SIG-M5 treated with dmso at 0.1 percent for 504 hours (cell line): ENCODE results near the gene EME2.

Experiments used
- DNase-seq: peaks from one replicate; lab custom pipeline; 2025; ENCODE audit not compliant: unreplicated experiment; lab: John Stamatoyannopoulos, UW

Gene EME2

DNA sequence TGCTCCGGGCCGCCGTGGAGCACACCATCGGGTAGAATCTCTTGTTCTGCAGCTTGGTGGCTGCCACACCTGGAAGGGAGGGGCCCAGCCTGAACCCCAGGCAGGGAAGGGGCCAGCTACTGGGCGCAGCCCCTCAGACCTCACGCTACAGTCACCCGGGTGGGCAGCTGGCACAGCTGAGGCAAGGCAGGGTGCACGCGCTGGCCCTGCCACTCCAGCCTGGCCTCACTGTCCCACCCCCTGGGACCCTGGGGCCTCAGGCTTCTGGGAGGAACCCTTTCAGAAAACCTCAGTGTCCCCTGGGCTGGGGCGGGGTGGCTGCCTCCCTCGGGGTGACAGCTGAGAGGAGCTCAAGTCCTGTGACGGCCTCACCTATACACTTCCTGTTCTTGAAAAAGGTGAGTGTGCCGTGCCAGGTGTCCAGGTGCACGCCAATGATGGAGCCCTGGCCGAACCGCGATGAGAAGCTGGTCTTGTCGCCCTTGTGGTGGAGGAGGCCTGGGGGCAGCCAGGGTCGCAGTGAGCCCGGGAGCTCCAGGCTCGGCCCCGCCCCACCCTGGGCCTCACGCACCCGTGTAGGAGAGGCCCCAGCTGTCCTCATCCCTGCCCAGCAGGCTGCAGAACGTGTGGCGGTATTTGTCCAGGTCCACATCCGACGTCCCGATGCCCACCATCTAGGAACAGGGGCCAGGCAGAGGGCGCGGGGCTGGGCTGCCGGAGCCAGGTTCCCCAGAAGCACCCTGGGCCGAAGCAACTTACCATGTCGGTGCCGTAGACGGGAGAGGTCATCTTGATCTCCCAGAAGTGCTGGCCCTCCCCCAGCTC is 5.0 kb downstream of the EME2 start:
- no peak for DNase-seq

DNA sequence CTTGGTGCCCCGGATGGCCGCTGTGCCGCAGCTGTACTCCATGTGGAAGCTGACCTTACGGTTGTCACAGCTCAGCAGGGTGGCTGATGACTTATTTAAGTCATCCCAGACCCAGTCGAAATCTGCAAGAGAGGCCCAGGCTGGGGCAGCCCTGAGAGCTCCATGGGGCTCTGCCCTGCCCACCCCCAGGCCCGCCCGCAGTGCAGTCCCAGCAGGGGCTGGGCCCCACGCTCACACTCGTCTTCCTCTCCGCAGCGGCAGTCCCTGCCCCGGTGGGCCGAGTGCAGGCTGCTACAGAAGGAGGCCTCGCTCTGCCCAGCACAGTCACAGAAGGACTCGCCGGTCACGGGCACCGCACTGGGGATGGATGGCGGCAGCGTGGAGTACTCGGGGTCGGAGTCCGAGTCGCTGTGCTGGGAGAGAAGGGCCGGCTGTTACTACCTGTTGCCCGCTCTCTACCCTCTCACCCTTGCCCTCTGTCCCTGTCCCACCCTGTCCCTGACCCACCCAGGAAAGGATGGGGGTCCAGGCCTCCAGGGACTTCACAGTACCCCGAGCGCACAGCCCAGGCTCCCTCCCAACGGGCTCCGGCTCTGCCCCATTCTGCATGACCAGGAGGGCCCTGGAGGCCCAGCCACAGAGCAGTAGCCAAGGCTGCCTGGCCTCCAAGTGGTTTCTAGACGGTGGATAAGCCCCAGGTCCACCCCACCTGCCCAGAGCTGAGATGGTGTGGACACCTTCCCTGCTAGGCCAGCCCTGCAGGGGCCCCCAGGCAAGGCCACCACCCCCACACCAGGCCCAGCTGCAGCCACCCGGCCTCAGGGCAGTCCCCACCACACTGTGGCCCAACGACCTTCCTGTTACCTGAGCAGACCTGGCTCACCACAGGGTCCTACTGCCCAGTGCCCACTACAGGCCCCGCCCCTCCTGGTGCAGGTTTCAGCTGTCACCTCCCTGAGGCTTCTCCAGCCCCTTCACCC is 5.9 kb downstream of the EME2 start:
- DNase-seq, result no peak

DNA sequence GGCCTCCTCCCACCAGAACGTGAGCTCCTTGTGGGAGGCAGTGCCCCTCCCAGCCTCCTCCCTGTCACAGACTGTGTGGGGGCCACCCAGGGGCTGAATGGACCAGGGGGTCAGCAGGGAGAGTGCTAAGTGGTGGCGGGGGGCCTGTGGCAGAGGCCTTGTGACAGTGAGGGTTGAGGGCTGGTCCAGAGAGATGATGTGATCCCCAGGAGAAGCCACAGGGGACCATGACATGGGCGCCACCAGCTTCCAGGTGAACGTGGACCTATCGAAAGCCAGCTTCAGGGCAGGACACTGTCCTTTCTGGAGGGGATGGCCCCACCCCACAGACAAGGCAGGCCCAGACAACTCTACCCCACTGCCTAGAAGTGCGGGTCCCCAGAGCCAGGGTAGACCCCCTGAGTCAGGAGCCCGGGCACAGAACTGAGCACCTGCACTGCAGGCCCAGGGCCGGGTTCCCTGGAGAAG is 6.7 kb downstream of the EME2 start:
- no peak for DNase-seq

DNA sequence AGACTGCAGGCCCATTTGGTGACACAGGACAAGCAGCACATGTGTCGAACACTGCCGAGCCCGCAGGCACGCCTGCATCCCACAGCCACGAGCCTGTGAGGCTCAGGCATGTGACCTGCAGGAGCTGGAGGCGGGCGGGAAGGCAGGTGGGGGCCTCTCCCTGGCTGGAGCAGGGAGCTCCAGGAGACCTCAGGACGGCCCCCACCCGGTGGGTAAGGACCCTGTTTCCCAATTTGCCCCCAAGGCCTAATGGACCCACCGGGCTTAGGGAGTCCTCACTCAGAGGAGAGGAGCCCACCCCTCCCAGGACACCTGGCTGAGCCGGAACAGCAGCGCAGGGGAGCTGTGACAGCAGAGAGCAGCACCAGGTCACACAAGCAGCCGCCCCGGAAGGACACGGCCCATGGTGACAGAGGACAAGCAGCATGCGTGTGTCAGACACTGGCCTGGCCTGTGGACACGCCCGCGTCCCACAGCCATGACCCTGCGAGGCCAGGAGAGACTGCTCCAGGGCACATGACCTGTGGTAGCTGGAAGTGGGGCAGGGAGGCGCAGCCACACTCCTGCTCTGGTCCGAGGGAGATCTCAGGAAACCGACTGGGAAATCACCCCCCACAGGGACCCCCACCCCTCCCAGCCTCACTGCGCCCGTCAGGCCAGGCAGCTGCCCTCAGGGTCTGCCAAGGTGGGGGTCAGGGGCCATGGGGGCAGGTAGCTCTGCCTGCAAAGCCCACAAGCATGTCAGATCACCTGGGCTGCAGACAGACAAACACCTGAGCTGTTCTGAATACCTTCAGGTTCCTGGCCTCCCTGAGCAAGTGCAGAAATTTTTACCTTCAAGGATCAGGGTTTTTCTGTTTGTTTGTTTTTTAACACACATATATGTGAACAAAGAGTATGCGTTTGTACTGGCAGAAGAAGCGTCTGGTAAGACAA is 7.4 kb downstream of the EME2 start:
- no peak for DNase-seq

DNA sequence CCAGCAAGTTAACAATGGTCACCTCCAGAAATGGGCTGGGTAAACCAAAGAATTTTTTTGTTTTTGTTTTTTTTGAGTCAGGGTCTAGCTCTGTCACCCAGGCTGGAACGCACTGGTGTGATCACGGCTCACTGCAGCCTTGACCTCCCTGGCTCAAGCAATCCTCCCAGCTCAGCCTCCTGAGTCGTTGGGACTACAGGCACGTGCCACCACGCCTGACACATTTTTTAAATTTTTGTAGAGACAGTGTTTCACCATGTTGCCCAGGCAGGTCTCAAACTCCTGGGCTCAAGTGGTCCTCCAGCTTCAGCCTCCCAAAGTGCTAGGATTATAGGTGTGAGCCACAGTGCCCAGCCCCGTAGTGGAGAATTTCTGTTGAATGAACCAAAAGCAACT is 8.1 kb downstream of the EME2 start:
- DNase-seq, result no peak

DNA sequence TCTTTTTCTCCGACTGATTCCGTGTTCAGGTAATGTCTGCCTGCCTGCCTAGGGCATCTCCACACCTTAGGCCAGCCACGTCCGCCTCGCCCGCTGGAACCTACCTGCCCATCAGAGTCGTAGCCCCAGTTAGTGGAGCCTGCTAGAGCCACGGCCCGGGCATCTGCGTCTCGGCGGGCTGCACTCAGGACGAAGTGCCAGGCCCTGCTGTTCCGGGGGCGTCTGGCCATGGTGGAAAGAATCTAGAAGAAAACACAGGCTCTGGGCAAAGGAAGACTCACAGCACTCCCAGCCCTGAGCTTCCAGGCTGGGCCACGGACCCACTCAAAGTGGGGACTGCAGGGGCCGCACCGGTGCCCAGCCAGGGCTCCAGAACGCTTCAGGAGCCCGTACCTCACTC is 8.6 kb downstream of the EME2 start:
- no peak for DNase-seq

DNA sequence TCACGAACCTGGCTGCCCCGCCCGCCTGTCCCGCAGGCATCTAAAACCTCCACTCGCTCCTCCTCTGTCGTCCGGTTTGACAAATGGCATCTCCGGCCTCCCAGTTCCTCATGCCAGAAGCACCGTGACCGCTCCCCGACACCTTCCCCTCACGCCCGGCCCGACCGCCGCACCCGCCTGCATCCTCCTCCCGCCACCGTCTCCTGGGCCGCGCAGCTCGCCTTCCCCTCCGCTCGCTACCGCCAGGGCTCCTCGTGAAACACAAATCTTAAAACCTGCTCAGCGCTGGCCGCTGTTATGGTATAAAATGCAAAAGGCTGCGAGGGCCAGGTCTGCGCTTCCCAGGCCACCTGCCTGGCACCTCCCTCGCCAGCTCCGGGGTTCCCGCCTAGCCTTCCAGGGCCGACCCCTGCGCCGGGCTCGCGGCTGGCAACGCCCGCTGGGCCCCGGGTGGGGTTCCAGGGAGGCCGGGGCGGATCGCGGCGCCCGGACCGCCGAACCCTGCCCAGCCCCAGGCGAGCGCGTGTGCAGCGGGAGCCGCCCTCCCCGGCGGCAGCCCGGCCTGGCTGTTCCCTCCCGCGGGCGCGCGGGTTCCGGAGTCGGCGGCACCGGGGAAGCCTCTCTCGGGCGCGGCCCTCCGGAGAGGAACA is 9.3 kb downstream of the EME2 start:
- DNase-seq, result peak; percentile 6

DNA sequence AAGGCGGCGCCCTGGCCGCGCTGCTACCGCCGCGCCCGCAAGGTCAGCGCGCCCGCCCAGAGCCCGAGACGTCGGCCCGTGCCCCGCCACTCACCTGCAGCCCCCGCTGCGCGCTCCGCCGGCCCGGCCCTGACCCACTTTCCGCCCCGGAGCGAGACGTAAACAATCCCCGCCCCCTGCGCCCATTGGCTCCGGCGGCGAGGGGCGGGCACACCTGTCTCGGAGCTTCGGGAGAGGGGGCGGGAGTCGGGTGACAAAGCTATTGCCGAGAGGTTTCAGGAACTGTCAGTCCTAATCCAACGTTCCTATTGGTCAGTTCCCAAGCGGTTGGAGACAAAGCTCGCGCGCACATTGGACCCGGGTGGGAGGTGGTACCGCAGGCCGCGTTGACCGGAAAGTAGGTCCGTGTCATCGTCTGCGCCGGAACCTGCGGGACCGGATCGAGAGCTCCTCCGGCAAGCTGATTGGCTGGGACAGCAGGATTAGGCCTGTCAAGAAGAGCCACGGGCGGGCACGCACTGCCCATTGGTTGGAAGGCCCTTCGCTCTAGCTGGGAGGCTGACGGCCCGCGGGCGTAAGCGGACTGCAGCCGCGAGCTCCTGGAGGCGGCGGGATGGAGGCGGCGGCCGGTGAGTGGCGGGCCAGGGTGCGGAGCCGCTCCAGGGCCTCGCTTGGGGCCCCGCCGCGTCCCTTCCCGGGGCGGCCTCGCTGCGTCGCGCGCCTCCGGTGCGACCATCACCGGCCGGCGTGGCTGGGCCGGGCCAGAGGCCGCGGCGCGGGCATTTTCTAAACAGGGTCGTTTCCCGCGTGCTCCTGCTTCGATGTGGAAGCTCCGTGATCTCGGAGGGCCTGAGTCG is 10.0 kb downstream of the EME2 start, which contains the start of the genes NUBP2 and SPSB3:
Gene NUBP2 (plus strand): TSS at position 553 of the 857 bp plus-strand sequence. CDS start 61 bp downstream, at position 614.
Gene SPSB3 (minus strand): TSS at position 164 of the 857 bp plus-strand sequence. CDS start 1,088 bp downstream, outside the sequence.
- DNase-seq, result peak; percentile 98

DNA sequence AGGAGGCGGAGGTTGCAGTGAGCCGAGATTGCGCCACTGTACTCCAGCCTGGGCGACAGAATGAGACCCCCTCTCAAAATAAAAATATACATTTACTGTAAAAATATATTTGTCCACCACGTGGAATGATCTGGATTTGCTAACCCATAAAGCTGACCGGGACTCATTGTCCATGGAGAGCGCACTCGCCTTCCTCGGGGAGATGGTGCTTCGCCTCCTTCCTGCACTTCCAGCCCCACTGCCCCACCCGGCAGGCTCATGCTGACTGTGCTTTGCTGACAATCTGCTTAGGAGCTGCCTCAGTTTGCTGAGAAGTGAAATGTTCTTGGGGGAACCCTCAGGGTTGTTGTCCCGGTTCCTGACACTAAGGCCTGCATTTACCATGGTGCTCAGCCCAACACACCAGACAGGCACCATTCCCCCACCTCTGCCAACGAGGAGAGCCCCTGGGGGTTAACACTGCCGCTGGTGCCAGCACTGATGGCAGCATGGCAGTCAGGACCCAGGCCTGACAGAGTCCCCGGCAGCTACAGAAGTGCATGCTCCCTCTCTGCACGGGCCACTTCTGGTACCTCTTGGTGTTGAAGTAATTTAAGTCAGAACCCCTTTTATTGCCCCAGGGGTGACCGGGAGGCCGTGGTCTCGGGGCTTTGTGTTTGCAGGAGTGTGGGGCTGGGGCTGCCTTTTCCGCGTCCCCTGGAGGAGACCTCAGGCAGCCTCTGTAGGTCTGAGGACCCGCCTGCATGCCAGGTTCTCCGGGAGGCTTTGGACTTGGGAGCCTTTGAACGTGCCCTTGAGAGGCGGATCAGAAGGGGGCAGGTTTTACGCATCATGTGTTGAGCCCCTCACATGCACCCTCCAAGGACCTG is 12.6 kb downstream of the EME2 start:
- DNase-seq, result no peak

DNA sequence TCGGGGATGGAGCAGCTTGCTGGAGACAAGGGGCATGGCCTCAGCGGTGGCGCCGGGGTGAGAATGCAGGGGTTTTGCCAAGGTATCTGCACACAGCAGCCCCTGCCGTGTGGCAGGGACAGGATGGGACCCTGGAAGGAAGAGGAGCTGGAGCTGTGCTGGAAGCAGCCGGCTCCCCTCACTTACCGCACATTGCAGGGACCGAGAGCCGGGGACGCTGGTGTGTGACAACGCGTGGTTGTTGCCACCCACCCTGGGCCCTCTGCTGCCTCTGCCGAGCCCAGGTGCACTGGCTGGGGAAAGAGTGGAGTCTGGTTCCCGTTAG is 13.2 kb downstream of the EME2 start:
- no peak for DNase-seq

DNA sequence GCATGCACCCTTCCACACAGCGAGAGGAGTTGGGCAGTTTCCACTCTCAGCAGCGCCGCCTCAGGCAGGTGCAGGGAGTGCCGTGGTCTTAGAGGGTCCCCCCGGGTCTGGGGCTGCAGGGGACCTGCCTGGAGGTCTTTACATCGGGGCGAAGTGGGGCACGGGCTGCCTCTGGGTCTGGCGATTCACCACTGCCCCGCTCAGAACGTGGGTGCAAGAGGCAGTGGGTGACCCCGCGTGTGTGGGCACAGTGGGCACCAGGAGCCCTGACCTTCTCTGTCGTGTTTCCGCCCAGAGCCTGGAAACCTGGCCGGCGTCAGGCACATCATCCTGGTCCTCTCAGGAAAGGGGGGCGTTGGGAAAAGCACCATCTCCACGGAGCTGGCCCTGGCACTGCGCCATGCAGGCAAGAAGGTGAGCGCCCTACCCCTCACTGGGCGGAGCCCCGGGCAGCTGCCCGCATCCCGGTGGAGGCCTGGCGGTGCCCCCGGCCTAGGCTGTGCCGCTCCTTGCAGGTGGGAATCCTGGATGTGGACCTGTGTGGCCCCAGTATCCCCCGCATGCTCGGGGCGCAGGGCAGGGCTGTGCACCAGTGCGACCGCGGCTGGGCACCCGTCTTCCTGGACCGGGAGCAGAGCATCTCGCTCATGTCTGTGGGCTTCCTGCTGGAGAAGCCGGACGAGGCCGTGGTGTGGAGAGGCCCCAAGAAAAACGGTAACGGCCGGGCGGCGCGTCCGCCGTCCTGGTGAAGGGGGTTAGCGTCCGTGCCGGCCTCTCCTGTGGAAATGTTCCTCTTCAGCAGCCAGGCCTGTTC is 13.8 kb downstream of the EME2 start:
- DNase-seq, result no peak

DNA sequence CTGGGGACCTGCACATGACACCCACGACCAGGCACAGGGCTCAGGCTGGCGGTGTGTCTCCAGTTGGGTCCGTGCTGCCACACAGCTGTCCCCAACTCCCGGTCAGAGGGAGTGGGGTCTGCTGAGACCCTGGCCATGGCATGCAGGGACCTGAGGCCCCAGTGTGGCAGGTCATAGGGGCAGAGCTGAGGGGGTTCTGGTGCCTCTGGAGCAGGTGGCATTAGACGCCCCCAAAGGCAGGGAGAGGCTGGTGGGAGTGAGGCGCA is 14.4 kb downstream of the EME2 start:
- no peak for DNase-seq

DNA sequence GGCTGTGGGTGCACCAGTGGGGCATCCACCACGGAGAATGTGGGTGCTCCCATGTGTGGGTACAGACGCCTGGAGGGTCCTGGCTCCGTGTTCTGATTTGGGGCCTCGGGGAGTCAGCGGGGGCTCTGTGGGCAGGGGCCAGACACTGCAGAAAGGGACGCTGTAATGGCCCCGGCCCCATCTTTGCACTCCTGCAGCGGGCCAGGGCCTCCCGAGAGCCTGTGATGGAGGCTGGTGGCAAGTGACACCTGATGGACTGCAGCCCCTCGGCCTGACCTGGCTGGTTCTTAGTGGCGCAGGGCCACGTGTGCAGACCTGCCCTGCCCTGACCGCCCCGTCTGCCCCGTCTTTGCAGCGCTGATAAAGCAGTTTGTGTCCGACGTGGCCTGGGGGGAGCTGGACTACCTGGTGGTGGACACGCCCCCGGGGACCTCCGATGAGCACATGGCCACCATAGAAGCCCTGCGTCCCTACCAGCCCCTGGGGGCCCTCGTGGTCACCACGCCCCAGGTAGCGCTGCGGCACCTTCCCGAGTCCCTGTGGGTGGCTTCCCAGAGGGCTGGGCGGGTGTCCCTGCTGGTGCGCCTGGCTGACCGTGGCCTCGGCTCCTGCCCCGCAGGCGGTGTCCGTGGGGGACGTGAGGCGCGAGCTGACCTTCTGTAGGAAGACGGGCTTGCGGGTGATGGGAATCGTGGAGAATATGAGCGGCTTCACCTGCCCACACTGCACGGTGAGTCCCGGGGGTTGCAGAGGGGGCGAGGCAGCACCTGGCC is 14.9 kb downstream of the EME2 start:
- DNase-seq, result no peak

DNA sequence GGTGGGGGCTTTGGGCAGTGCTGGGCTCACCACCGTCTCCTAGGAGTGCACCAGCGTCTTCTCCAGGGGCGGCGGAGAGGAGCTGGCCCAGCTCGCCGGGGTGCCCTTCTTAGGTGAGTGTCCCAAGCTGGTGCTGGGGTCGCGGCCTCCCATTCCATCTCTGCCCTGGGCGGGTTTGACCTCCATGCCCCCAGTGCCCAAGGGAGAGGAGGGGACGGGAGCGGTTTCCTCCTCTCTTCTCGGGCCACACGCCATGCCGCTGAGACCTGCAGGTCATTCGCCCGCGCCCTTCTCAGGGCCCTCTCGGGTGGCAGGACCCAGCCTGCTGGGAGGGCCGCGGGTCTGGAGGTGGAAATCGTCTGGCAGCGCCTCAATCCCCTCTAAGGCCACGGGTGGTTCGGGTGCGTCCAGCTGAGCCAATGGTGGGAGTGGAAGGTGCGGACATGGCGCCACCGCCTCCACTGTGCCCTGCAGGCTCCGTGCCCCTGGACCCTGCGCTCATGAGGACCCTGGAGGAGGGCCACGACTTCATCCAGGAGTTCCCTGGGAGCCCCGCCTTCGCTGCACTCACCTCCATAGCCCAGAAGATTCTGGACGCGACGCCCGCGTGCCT is 15.6 kb downstream of the EME2 start:
- no peak for DNase-seq

DNA sequence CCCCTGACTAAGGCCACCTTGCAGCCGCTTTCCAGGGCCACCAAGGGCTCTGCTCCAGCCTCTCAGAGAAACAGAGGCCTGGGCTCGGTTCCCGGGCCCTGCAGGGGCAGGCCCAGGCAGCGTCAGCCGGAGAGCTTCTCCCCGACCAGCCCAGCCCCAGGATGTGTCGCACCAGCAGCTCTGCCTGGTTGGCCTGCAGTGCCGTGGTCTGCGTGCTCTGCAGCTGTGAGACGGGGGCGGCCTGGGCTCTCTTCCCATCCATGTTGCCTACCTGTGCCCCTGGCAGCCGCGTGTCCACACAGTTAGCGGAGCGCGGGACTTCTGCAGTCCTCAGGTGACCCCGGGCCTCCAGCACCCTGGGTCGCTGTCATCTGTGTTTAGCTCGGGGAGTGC is 16.1 kb downstream of the EME2 start:
- DNase-seq, result no peak

DNA sequence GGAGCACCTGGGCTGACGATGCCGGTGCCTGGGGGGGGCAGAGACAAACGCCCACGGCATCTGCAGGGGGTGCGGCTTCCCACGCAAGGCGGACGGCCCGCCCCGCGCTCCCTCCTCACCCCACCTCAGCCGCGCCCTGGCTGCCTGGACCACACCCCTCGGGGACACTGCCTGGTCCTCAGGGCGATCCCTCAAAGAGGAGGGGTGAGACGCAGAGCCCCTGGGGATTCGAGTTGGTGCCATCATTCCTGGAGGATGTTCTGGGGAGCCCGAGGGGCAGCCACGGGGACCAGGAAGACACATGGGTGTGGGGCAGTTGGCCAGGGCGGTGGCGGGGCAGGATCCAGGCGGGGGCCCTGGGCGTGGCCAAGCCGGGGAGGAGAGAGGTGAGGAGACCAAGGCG is 17.0 kb downstream of the EME2 start:
- no peak for DNase-seq

DNA sequence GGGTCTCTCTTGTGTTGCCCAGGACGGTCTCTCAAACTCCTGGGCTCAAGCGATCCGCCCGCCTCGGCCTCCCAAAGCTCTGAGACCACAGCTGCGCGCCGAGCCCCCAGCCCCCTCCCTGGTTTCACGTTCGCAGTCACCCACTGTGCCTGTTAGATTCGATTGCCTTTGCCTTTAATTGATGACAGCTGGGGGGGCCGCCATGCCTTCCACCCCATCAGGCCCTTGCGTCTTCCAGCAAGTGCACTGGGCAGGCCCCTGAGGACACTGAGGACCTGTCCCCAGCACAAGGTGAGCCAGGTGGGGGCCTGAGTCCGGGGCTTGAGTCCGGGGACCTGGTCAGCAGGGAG is 17.6 kb downstream of the EME2 start:
- no peak for DNase-seq
